22Rv1 (cell line): ENCODE measurements around the gene ZDHHC21.

Source experiments
- H3K27ac ChIP-seq: fragments of 450-650 bp; 2 replicates; pipeline ENCODE4 v1.5.1; 2017
- CTCF ChIP-seq: fragments of 450-650 bp; IDR thresholded peaks from 2 replicates; pipeline ENCODE4 v1.5.1; 2017; ENCODE audit warnings: mild to moderate bottlenecking
- ZFX ChIP-seq: fragments of 450-650 bp; IDR thresholded peaks from 2 replicates; pipeline ENCODE4 v1.6.1; 2017; ENCODE audit warnings: antibody characterized with exemption, borderline replicate concordance

ZDHHC21 gene

GRCh38 chr9:14654932-14655331 is 38.3 kb downstream of the ZDHHC21 start:
- no peak overlapping the region for H3K27ac ChIP-seq
- TF ChIP-seq ZFX = no peak
- TF ChIP-seq CTCF = no peak

GRCh38 chr9:14653511-14653910 is 39.7 kb downstream of the ZDHHC21 start:
- TF ChIP-seq ZFX = no peak
- TF ChIP-seq CTCF = no peak
- H3K27ac ChIP-seq = no peak overlapping the region; the same call in 1 of the 2 replicates

DNA sequence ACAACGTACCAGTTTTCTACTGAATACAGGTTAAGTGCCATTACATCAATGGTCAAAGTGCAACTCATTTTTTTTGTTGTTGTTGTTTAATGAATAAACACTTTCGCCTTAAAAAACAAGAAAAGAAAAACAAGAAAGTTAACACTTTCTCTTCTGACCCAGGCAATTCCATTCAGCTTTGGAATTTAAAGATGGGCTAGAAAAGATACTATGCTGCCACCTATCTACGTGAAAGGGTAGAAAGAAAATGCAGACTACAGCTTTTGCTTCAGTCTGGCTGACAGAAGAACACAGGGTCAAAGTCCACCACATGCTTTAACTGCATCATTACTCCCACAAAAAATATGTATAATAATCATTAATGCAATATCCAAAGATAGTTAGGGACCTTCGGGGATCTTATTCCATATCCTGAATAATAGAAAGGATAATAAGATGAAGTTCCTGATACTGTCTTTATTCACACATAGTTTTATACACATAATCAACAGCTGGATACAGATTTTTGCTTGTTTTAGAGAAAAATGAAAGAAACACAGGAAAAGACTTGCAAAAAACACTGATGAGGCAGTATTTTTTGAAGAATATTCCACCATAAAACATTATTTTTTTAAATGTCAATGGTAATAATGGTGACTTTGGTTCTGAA is 40.4 kb downstream of the ZDHHC21 start:
- TF ChIP-seq CTCF = peak; percentile 83
- no peak for TF ChIP-seq ZFX
- H3K27ac ChIP-seq = no peak overlapping the region; the same call in 1 of the 2 replicates

- H3K27ac ChIP-seq = no peak overlapping the region
Measured at GRCh38 chr9:14650596-14650995, 42.6 kb downstream of the ZDHHC21 start.

DNA sequence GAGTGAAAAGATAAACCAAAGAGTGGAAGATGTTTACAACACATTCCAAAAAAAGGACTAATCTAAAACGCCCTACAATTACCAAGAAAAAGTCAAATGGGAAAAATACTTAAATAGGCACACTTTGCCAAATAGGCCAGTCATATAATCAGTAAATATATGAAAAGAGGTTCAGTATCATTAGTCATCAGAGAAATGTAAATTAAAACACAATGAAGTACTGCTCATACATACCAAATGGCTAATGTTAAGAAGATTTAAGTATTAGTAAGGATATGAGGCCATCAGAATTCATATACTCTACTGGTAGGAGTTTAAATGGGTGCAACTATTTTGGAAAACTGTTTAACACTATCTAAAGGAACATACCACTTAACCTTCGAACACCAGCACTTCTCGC is 47.6 kb downstream of the ZDHHC21 start:
- H3K27ac ChIP-seq = no peak overlapping the region
- TF ChIP-seq CTCF (no peak), ZFX (no peak)

More at GRCh38 chr9:14650596-14650995, 42.6 kb downstream of the ZDHHC21 start:
- TF ChIP-seq CTCF (no peak), ZFX (no peak)

- no peak overlapping the region for H3K27ac ChIP-seq
- TF ChIP-seq ZFX (no peak), CTCF (no peak)
Measured at GRCh38 chr9:14640967-14641366, 52.3 kb downstream of the ZDHHC21 start.

DNA sequence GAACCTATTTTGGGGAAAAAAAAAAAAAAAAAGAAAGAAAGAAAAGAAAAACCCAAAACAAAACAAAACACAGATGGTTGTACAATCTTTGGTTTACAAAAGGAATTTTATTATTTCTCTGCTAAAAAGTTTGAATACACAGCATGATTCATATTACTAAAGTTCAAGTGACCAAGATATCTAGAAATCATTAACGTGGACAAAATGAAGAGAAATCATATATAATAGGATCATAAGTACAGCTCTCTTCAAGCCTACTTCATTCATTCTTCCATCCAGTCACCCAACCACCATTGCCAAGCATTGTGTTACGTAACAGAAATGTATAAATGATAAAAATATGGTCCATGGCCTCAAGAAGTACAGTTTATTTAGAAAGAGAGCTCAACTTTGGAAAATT is 52.9 kb downstream of the ZDHHC21 start:
- TF ChIP-seq ZFX (no peak), CTCF (no peak)
- H3K27ac ChIP-seq = no peak overlapping the region
